Parathyroid adenoma (tissue), 2 donors: Measurements from ENCODE around the gene BORCS5.

Experiments used
- H2AFZ ChIP-seq: fragments of 300-600 bp; sonication (generic); one replicate; pipeline ENCODE4 v1.7.0; 2017; ENCODE audit warnings: antibody characterized with exemption, mild to moderate bottlenecking
- H3K27ac ChIP-seq: fragments of 300-600 bp; sonication (generic); one replicate; pipeline ENCODE4 v1.7.0; 2017
- H3K27me3 ChIP-seq: fragments of 300-600 bp; sonication (generic); one replicate; pipeline ENCODE4 v1.7.0; 2017; ENCODE audit warnings: low read length; ENCODE audit not compliant: control insufficient read depth, insufficient read depth
- H3K36me3 ChIP-seq: fragments of 300-600 bp; sonication (generic); one replicate; pipeline ENCODE4 v1.7.0; 2017; ENCODE audit warnings: low read length; ENCODE audit not compliant: control insufficient read depth, insufficient read depth
- H3K4me1 ChIP-seq: fragments of 300-600 bp; sonication (generic); one replicate; pipeline ENCODE4 v1.7.0; 2017; ENCODE audit warnings: control low read depth
- H3K4me2 ChIP-seq: fragments of 300-600 bp; sonication (generic); one replicate; pipeline ENCODE4 v1.7.0; 2017; ENCODE audit warnings: low read length
- H3K4me3 ChIP-seq: fragments of 300-600 bp; sonication (generic); one replicate; pipeline ENCODE4 v1.7.0; 2017; ENCODE audit warnings: low read depth, low read length
- H3K79me2 ChIP-seq: fragments of 300-600 bp; sonication (generic); one replicate; pipeline ENCODE4 v1.7.0; 2017; ENCODE audit warnings: control low read depth
- H3K9ac ChIP-seq: fragments of 300-600 bp; sonication (generic); one replicate; pipeline ENCODE4 v1.7.0; 2017; ENCODE audit warnings: mild to moderate bottlenecking
- H3K9me3 ChIP-seq: fragments of 300-600 bp; sonication (generic); one replicate; pipeline ENCODE4 v1.7.0; 2017; ENCODE audit warnings: low read length; ENCODE audit not compliant: control insufficient read depth
- TF ChIP-seq, protein P1 (sequence below): fragments of 300-600 bp; sonication (generic); IDR thresholded peaks from one replicate; pipeline ENCODE4 v1.7.0; 2017; ENCODE audit warnings: antibody characterized with exemption, mild to moderate bottlenecking
- donor health status: primary hyperparathyroidism.

Gene BORCS5

DNA sequence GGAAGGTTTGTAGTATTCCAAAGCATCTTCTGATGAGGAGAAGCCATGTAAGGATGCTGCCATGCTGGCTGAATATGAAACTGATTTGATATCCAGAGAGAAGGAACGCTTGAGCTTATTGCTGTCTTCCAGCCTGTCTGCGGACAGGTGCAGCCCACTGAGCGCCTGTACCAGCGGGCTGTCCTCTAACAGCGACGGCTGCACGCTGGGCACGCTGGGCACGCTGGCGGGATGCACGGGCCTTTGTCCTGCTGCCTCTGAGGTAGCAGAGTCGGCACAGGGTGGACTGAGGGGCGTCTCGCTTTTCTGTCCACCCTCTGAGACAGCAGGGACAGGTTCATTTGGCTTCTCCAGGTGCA lies 120.6 kb downstream of the BORCS5 start:
- H3K79me2 ChIP-seq = no peaks in the 10 kb centered on the region
- H3K36me3 ChIP-seq = no peaks in the 10 kb centered on the region
- TF ChIP-seq, protein P1, sequence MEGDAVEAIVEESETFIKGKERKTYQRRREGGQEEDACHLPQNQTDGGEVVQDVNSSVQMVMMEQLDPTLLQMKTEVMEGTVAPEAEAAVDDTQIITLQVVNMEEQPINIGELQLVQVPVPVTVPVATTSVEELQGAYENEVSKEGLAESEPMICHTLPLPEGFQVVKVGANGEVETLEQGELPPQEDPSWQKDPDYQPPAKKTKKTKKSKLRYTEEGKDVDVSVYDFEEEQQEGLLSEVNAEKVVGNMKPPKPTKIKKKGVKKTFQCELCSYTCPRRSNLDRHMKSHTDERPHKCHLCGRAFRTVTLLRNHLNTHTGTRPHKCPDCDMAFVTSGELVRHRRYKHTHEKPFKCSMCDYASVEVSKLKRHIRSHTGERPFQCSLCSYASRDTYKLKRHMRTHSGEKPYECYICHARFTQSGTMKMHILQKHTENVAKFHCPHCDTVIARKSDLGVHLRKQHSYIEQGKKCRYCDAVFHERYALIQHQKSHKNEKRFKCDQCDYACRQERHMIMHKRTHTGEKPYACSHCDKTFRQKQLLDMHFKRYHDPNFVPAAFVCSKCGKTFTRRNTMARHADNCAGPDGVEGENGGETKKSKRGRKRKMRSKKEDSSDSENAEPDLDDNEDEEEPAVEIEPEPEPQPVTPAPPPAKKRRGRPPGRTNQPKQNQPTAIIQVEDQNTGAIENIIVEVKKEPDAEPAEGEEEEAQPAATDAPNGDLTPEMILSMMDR = no peak
- H3K27ac ChIP-seq = no peak overlapping the region
- no peak overlapping the region for H3K4me3 ChIP-seq
- no peak overlapping the region for H3K9ac ChIP-seq
- H3K4me2 ChIP-seq = no peak overlapping the region
- no peaks in the 10 kb centered on the region for H3K9me3 ChIP-seq
- no peak overlapping the region for H2AFZ ChIP-seq
- no peaks in the 10 kb centered on the region for H3K27me3 ChIP-seq
- H3K4me1 ChIP-seq = no peaks in the 10 kb centered on the region

DNA sequence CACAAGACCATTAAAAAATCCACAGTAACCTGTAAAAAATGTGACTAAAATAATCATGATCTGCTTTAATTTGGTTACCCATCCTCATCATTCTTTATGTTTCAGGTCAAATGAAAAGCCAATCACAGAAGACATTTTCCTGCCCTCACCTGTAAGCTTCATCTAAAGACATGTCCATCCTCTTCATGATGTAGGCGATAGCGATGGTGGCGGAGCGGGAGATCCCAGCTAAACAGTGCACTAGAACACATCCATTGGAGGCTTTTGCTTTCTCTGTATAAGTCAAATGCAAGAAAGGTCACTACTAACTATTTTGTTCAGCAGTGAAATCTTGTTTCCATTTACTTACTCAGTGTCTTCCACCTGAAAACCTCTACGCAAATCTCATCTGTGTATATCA lies 123.2 kb downstream of the BORCS5 start:
- no peaks in the 10 kb centered on the region for H3K36me3 ChIP-seq

DNA sequence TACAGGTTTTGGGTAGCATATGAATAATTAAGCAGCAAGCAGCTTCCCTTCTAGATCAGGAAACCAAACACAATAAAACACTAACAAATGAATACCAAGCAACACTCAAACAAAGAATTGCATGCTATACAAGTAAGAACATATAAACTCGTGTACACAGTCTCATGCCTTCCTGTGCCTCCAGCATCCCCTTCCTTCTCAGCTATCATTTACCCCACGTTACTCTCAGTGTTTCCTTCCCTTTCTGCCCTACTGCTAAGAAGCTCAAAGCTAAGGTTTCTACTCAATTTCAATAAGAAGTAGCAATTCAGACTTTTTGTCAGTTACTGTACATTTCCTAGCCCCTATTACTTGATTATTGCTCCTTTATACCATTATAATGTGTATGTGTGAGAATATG lies 124.8 kb downstream of the BORCS5 start:
- Histone ChIP-seq H3K27me3 (no peaks in the 10 kb centered on the region), H3K9ac (no peak overlapping the region), H3K27ac (no peak overlapping the region), H3K9me3 (no peaks in the 10 kb centered on the region), H3K4me2 (no peak overlapping the region), H3K4me1 (no peaks in the 10 kb centered on the region), H3K79me2 (no peaks in the 10 kb centered on the region), H3K4me3 (no peak overlapping the region), H2AFZ (no peak overlapping the region), H3K36me3 (no peaks in the 10 kb centered on the region)
- TF ChIP-seq, protein P1 = no peak

More for the DNA sequence above, 123.2 kb downstream of the BORCS5 start:
- TF ChIP-seq, protein P1 = no peak
- H3K4me3 ChIP-seq = no peak overlapping the region
- H2AFZ ChIP-seq = no peak overlapping the region
- no peaks in the 10 kb centered on the region for H3K27me3 ChIP-seq
- no peak overlapping the region for H3K9ac ChIP-seq
- H3K27ac ChIP-seq = no peak overlapping the region
- H3K4me1 ChIP-seq = no peaks in the 10 kb centered on the region
- H3K9me3 ChIP-seq = no peaks in the 10 kb centered on the region
- no peaks in the 10 kb centered on the region for H3K79me2 ChIP-seq
- no peak overlapping the region for H3K4me2 ChIP-seq

DNA sequence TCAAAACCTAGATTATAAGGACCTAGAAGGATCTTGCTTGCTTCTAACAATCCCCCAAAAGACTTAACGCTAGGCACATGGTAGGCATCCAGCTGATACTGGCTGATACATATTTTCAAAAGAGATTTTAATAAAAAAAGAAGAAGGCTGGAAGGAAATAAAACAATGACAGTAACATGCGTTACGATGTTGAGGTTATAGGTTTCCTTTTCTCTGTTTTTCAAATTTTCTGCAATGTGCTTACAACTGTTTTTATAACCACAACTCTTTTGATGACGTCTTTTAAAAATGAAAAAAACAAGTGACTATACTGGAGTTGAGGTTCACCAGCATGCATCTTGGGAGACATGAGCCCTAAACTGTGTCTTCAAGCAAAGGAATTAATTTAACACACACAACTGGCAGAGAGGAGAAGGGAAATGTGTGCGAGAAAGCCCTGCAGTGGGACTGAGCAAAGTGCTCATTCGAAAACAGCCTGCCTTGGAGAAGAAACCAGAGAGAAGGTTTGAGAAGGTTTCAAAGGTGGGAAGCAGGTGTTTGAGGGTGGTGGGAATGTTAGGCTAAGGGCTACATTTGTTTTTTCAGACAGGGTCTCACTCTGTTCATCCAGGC lies 125.4 kb downstream of the BORCS5 start:
- Histone ChIP-seq H3K27me3 (no peaks in the 10 kb centered on the region), H3K4me2 (no peak overlapping the region), H2AFZ (no peak overlapping the region), H3K9me3 (no peaks in the 10 kb centered on the region), H3K36me3 (no peaks in the 10 kb centered on the region), H3K9ac (no peak overlapping the region), H3K4me1 (no peaks in the 10 kb centered on the region), H3K4me3 (no peak overlapping the region), H3K79me2 (no peaks in the 10 kb centered on the region), H3K27ac (no peak overlapping the region)
- TF ChIP-seq, protein P1 = no peak

- no peaks in the 10 kb centered on the region for H3K36me3 ChIP-seq
Measured at GRCh38 chr12:12482959-12483358, 126.1 kb downstream of the BORCS5 start.

More at GRCh38 chr12:12482959-12483358, 126.1 kb downstream of the BORCS5 start:
- Histone ChIP-seq H3K4me2 (no peak overlapping the region), H3K27me3 (no peaks in the 10 kb centered on the region), H3K79me2 (no peaks in the 10 kb centered on the region), H2AFZ (no peak overlapping the region), H3K27ac (no peak overlapping the region), H3K9me3 (no peaks in the 10 kb centered on the region), H3K4me3 (no peak overlapping the region), H3K4me1 (no peaks in the 10 kb centered on the region), H3K9ac (no peak overlapping the region)
- TF ChIP-seq, protein P1 = no peak
